ENCODE measurements around the gene PROC.
"Not testable (repeated sequence)": the region's sequence is repeated elsewhere in the genome, so short reads cannot be mapped to it uniquely, and the experiment has no call there.

Gene PROC

DNA sequence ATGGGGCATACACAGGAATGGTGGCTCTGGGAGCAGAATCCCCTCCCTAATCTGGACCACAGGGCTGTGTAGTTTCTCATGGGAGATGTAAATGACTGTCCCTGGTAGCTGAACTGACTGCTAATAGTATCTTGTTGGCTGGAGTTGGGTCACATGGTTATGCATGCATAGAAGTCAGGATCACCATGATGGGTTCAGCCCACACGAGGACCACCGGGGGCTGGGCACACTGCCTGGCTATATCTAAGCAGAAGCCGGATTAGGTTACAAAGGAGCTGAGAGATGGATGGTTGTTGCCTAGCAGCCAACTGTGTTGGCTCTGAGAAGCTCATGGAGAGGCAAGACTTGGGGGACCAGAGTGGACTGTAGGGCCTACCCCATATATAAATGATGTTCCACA lies 23.7 kb upstream of the PROC start:
- DNase-seq (ENCODE audit: low read depth), result no peak

DNA sequence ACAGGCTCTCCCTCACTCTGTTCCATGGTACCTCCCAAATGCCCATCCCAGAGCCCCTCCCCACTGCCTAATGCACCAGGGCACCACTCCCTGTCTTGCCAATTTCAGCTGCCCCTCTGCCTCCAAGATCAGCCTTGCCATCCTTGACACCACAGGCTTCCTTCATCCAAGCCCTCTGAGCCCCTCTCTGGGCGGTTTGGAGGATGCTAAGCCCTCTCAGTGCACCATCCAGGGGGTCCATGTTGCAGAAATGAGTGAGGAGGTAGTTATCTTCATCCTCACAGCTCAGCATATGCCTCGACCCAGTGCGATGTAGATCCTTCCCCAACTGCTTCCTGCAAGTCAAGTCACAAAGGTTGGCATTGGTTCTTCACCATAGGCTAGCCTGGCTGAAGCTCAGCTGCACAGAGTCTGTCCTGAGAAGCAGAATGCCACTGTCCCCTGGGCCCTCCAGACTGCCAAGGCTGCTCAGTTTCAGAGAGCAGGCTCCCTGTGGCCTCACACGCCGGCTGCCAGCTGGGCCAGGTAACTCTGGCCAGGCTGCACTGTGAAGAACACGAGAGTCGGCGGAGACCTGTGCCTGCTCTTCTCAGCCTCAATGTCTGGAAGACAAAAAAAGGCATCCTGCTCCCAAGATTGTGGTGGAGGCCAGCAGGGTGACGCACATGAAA lies 20.5 kb upstream of the PROC start:
- DNase-seq (ENCODE audit: low read depth), result no peak

DNA sequence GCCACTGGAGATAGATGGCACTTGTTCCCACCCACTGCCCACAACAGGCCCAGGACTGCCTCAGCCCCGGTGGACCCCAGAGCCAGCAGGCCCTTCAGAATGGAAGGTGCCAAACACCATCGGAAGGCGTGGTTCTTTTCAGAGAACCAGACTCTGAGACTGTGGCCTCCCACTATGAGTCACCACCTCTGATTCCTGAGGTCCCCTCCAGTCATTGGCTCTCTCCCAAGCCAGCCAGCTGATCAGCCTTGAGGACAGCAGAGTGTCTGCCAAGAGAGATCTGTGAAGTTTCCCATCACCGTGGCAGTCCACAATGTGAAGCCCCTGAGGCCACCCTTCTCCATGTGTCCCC lies 20.0 kb upstream of the PROC start:
- peak; percentile 99 for DNase-seq (ENCODE audit: low read depth)

DNA sequence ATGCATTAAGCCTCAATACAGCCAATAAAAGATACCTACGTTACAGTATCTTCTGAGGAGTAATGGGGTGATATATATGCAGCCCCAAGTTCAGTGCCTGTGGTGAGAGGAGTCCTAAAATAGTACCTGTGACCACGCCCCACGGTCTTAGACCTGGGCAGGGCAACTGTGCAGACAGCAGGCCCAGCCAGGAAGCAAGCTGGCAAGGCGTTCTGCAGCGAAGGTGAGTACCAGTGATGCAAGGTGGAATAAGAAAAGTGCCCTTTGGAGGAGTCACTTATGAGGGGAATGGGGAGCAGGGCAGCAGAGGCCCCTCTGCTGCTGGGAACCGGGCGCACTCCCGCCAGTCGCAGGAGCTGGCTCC lies 17.7 kb upstream of the PROC start:
- no peak for DNase-seq (ENCODE audit: low read depth)

DNA sequence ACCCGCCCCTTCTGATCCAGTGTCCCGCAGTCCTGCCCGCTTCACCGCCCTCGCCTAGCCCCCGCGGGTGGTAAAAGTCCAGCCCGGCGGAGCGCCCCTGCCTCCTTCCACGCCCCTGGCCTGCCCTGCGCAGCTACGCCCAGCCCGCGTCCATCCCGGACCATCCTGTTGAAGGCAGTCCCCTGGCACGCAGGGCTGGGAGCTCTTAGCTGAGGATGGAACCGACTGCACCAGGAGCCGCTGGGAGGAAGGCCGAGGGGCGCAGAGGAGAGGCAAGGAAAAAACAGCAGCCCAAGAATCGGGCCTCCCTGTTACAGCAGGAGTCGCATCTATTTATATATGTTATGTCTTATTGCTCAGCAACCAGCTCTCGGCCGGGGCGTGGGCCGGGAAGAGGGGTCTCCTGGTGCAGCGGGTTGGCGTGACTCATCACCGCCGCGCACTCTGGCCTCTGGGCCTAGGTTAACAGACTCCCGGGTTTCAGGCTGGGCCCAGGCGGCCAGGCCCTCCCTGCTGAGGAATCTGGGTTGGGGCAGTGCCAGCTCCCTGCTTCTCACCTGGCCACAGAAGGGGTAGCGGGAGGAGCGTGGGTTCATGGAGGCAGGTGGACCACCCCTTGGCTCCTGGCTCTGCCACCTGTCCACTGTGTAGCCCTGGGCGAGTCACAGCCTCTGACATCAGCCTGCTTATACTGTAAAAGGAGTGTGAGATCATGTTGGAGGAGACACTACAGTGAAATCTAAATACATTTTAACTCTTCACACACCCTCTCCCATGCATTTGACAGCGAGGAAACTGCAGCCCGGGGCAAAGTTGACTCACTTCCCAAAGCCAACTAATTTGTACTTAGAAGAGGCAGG lies 17.1 kb upstream of the PROC start:
- DNase-seq (ENCODE audit: low read depth), result no peak

DNA sequence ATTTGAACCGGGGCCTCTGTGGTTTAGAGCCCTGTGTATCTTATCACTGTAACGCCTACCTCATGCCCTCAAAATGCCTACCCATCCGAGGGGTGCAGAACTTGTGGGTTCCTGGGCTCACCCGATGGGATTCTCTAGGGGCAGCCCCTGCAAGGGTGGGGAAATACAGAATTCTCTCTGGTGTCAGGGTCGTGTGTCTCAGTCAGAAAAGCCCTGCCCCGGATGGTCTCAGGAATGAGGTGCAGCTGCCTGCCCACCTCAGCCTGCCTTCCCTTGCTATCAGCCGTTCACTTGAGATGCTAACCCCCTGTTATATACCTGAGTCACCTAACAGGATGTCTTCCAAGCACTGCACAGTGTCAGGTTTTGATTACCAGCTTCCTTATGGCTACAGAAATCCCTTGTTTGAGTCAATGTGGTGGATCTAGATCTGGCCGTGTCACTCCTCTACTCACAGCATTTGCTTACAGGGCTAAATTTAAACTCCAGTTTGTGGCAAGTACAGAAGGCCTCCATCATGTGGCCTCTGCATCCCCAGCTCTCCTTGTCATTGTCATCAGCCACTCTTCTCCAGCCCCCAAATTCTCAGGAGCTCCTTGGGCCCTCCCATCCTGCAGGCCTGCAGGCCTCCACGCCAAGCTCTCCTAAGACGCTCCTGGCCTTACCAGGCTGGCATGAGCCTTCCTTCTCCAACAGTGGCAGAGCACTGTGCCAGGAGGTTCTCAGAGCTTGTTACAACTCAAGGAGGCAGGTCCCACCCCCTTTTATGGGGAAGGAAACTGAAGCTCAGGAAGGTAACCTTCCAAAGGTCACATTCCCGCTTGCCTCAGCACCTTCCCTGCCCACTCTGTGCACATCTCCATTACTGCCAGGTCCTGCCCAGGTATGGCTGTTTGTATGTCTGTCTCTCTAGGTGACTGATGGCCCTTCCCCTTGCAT lies 16.2 kb upstream of the PROC start:
- no peak for DNase-seq (ENCODE audit: low read depth)

DNA sequence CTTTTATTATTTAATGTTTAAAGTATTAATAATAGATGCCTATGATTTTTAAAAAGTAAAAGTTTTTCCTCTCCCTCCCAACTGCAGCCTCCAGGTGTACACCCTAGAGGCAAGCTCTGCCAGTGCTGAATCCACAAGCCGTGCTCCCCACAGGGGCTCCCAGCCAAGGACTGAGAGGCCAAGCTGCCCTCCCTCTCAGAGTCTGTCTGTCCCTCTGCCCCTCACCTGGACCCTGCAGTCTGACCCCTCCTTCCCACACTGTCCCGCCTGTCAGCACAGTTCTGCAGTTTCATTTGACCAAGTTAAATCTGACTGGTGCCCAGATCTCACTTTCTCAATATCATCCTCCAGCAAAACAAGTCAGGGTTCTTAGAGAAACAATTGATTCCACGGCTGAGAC lies 14.8 kb upstream of the PROC start:
- DNase-seq (ENCODE audit: low read depth), result no peak

DNA sequence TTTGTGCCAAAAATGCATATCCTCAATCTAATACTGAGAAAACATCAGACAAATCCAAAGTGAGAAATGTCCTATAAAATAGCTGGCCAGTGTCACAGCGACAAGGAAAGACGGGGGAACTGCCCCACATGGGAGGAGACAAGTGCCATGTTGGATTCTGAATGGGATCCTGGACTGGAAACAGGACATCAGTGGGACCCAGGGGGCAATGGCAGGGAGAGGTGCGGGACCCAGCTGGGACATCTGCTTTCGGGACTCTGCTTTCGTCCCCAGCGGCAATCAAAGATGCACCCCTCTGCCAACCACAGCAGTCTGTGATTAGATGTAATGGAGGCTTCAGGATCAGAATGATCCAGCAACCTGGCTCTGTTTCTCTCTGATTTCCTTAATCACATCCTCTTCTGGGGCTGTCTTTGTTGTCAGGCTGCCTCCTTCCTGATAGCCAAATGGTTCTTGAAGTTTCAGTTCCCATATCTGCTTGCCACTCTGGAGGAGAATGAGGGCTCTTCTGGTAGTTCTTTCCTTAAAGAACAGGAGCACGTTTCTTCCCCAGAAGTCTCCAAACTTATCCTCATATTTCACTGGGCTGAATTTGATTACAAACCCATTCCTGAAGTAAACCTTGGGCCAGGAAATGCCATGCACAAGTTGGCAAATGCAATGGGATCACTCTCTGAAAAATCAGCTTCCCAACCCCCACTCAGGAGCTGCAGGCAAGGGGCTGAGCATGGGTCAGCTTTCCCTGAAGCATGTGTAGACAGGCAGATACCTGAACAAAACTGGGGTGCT lies 13.6 kb upstream of the PROC start:
- DNase-seq (ENCODE audit: low read depth), result no peak

DNA sequence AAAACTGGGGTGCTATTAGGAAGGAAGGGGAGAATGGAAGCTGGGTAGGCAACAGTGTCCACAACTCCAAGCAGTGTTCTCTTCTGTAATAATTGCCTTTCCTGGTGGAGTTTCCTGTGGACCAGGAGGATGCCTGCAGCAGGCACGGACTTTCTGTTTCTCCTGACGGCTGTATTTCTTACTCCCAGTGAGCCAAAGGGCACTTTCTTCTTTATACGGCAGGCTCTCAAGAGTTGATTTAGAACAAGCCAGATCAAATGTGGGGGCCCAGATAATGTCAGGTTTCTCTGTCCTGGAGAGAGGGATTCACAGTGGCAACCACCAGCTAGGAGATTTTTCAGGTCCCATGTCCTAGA lies 13.0 kb upstream of the PROC start:
- DNase-seq (ENCODE audit: low read depth), result no peak

DNA sequence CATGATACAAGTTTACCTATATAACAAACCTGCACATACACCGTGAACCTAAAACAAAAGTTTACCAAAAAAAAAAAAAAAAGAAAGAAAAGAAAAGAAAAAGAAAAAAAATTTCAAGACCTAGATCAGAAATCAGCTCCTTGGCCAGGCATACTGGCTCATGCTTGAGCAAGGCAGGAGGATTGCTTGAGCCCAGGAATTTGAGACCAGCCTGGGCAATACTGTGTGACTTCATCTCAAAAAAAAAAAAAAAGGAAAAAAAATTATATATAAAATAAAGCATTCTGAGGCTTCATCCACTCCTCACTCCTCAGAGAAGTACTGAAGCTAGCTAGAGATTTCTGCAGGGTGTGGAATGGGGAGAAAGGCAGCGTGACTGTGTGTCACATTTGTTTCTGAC lies 11.8 kb upstream of the PROC start:
- no peak for DNase-seq (ENCODE audit: low read depth)

DNA sequence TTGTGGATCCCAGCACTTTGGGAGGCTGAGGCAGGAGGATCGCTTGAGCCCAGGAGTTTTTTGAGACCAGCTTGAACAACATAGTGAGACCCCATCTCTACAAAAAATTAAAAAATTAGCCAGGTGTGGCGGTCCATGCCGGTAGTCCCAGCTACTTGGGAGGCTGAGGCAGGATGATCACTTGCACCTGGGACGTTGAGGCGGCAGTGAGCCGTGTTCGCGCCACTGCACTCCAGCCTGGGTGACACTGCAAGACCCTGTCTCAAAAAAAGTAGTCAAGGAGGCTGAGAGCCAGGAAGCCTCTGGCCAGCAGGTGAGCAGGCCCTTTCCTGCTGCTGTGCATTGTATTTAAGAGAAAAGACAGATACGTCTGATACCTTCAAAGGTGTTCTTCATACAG lies 11.1 kb upstream of the PROC start:
- no peak for DNase-seq (ENCODE audit: low read depth)

DNA sequence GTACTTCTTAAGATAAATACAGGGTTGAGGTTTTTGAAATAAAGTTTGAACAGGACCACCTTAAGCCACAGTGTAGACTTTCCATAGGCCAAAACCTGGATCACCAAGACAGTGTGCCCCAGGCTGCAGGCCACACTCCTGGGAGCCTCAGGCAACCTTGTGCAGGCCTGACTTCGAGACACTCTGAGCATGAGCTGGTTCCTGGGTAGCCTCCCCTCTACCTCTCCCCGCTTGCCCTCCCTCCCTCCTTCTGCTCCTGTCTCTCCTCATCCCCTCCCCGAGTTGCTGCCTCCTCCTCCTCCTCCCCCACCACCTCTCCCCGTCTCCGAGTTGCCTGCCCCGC lies 10.6 kb upstream of the PROC start:
- no peak for DNase-seq (ENCODE audit: low read depth)

DNA sequence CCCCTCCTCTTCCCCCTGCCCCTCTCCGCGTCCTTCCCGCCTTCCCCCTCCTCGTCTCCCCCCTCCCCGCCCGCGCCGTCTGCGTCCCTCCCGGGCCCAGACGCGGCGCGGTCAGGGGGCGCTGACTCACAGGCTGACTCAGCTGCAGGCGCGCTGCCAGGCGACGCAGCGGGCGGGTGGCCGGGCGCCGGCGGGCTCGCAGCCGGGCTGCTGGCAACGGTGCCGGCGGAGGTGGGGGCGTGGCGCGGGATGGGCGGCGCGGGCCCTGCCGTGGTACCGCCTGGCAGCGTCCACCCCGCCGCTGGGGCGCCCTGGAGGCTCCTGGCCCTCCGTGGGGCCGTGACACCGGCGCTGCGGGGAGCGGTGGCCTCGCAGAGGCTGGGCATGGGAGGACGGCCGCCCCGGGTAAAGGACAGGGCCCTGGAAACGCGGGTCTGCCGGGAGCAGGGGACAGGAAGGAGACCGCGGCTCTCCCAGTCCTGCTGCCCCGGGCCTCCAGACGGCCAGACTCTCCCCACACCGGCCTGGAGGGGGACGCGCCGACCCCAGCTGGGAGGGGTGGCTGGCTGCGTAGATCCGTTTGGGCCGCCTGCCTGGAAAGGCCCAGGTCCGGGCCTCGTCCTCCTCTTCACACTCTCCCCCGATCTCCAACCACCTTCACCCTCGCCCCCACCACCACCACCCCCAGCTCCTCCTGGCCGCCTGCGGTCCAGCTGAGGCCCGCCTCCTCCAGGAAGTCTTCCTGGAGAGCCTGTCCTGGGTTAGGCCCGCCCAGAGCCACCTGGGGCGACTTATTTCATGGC lies 10.0 kb upstream of the PROC start:
- DNase-seq (ENCODE audit: low read depth), result peak; percentile 94

DNA sequence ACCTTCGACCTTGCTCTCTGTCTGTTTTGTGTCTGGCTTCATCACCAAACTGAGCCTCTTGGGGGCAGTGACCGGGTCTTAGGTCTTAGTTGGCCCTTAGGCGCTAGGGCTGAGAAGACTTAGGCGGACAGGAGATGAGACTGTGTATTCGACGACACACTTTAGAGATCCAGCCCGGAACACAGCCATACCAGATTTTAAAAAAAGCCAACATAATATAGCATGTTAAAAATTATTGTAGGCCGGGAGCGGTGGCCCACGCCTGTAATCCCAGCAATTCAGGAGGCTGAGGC lies 9.5 kb upstream of the PROC start:
- DNase-seq (ENCODE audit: low read depth), result no peak

DNA sequence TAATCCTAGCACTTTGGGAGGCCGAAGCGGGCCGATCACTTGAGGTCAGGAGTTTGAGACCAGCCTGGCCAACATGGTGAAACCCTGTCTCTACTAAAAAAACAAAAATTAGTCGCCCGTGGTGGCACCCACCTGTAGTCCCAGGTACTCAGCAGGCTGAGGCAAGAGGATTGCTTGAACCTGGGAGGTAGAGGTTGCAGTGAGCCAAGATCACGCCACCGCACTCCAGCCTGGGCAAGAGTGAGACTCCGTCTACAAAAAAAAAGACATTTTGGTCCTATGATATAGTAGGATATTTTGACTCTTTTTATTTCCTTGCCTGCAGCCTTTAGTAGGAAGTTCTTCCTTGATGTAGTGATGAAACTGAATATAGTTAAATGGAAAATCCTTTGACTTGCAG lies 8.5 kb upstream of the PROC start:
- not testable (repeated sequence) for DNase-seq (ENCODE audit: low read depth)

DNA sequence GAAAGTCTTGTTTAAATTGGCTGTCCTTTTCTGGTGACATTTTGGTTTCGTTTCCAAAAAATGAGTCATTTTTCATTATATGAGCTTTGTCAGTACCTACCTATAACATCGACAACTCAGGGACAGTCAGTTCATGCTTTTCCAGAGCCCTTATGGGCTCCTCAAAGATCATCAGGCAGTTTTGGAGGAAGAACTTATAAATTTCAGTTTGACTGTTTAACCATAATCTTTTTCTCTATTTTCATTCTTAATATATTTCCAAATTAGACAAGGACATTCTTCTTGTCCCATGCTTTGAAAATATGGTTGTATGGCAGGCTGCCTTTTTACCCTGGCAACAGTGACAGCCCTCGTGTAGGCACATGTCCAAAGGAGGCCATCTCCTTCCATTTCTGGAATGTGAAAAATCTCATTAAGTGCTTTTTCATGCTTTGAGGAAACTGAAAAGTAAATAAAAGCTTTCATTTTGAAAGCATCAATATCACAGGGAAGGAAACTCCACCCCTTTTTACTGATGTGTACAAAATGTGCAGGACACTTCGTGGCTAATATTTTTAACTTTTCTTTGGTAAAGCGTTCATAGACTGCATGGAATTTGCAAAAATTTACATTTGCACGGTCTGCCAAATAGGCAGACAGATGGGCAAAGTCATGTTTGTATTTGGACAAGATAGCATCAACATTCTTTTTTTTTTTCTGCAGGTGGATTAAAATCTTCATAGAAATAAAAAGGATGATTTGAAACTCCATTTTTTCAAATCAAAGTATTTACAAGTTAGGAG lies 7.2 kb upstream of the PROC start:
- DNase-seq (ENCODE audit: low read depth), result peak; percentile 81

DNA sequence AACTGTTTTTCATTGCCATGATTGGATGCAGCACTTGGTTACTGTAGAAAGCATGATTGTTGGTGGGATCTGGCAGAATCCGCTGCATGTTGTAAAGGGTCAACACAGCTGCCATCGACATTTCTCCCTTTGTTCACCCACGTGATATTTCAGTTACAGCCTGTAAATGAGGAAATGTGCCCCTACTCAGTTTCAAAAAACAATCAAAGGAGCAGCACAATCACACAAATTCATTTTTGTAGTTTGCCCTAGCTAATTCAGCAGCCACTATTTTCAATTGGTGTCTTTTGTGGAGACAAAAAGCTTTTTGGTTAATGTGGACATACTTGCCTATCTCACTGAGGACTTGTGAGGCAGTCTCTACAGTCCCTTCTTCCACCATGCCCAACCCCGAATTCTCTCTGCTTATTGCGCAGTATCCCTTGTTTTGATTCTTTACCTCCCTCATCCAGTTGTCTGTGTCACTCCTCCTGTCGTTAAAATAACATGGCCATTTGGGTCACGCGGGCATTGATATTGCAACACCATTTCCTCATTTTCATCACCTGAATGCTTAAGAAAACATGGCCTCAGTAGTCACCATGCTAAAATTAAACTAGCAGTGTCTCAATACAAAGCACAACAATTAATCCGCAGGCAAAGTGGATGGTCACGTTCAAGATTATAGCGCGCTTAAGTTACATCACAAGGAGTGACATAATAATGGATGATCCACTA lies 6.4 kb upstream of the PROC start:
- no peak for DNase-seq (ENCODE audit: low read depth)

DNA sequence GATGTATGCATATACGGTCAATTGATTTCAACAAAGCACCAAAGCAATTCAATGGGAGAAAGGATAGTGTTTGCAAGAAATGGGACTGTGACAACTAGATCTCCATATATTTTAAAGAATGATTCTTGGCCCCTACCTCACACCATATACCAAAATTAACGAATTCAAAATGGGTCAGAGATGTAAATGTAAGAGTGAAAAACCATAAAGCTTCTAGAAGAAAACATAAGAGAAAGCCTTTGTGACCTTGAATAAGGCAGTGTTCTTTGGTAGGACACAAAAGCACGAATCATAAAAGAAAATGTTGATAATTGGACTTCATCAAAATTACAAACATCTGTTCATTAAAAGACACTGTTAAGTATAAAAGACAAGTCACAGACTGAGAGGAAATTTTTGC lies 5.0 kb upstream of the PROC start:
- no peak for DNase-seq (ENCODE audit: low read depth)

DNA sequence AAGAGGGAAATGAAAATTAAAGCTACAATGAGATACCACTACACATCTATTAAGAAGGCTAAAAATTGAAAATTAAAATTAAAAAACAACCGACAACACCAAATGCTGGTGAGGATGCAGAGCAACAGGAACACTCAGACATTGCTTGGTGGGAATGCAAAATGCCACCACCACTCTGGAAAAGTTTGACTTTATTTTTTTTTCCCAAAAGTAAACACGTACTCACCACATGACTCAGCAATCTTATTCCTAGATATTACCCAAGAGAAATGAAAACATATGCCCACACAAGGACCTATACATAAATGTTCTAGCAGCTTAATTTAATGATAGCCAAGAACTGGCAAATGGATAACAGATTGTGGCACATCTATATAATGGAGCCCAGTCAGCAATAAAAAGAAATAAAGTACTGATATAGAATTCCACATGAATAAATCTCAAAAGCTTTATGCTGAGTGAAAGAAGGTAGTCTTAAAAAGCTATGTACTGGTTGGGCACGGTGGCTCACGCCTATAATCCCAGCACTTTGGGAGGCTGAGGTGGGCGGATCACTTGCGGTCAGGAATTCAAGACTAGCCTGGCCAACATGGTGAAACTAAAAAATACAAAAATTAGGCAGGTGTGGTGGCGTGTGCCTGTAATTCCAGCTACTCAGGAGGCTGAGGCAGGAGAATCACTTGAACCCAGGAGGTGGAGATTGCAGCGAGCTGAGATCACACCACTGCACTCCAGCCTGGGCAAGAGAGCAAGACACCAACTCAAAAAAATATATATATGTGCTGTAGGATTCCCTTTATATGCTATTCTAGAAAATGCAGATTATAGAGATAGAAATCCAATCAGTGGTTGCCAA lies 4.2 kb upstream of the PROC start:
- peak; percentile 64 for DNase-seq (ENCODE audit: low read depth)

Data from HS-27A (cell line).